GM19468 (cell line): ENCODE measurements around the gene SOX18.

Source experiments
- ATAC-seq: cut with Tn5 transposase; IDR thresholded peaks from one replicate; pipeline ENCODE4 v1.9.1; 2021; ENCODE audit warnings: mild to moderate bottlenecking, moderate library complexity, moderate number of reproducible peaks; ENCODE audit not compliant: unreplicated experiment; ENCODE audit errors: extremely low read depth

The SOX18 gene

GRCh38 chr20:64069614-64070243, 20.3 kb upstream of the SOX18 start:
- no peak for ATAC-seq

GRCh38 chr20:64069209-64069613, 19.8 kb upstream of the SOX18 start:
- no peak for ATAC-seq

- no peak for ATAC-seq
Measured at GRCh38 chr20:64068386-64069208, 19.2 kb upstream of the SOX18 start.

GRCh38 chr20:64067733-64068307, 18.4 kb upstream of the SOX18 start:
- no peak for ATAC-seq

GRCh38 chr20:64067005-64067632, 17.7 kb upstream of the SOX18 start:
- ATAC-seq: no peak

GRCh38 chr20:64065974-64066343, 16.5 kb upstream of the SOX18 start:
- no peak for ATAC-seq

- no peak for ATAC-seq
Measured at GRCh38 chr20:64065062-64065973, 15.9 kb upstream of the SOX18 start.

GRCh38 chr20:64064145-64064698, 14.8 kb upstream of the SOX18 start:
- ATAC-seq: no peak

GRCh38 chr20:64063389-64064144, 14.1 kb upstream of the SOX18 start:
- no peak for ATAC-seq

- peak; percentile 50 for ATAC-seq
Measured at GRCh38 chr20:64062596-64063388, 13.4 kb upstream of the SOX18 start, which contains the start of gene TCEA2. Gene TCEA2 (plus strand): TSS chr20:64063198. CDS start chr20:64063313, 115 bp downstream.

GRCh38 chr20:64062276-64062595, 12.8 kb upstream of the SOX18 start:
- no peak for ATAC-seq

- ATAC-seq: no peak
Measured at GRCh38 chr20:64058536-64058935, 9.1 kb upstream of the SOX18 start.

- no peak for ATAC-seq
Measured at GRCh38 chr20:64057628-64058498, 8.4 kb upstream of the SOX18 start.

- no peak for ATAC-seq
Measured at GRCh38 chr20:64056889-64057627, 7.6 kb upstream of the SOX18 start.

- ATAC-seq: no peak
Measured at GRCh38 chr20:64056639-64056888, 7.1 kb upstream of the SOX18 start.

GRCh38 chr20:64055893-64056638, 6.6 kb upstream of the SOX18 start:
- ATAC-seq: no peak
